K562 (cell line): ENCODE data around the gene CCDC88A. TPM values are rescaled to one million over a fixed set of nuclear protein-coding genes. Genes with fewer than 3 reads are reported as not detected.

ENCODE experiments used
- ARID1B ChIP-seq: fragments of 450-650 bp; IDR thresholded peaks from 2 replicates; pipeline ENCODE4 v1.6.1; 2016; ENCODE audit warnings: antibody characterized with exemption, mild to moderate bottlenecking, inconsistent platforms
- CHD4 ChIP-seq: fragments of 200-600 bp; sonication (generic); IDR thresholded peaks from 3 replicates; pipeline ENCODE4 v1.6.1; 2012; ENCODE audit warnings: low read depth, mild to moderate bottlenecking, mixed read lengths, low read length, inconsistent platforms; ENCODE audit not compliant: insufficient read depth, insufficient replicate concordance, poor library complexity, severe bottlenecking
- CSDE1 ChIP-seq, 2 experiments: fragments of 450-650 bp; IDR thresholded peaks; 2 replicates each; pipeline ENCODE4 v1.6.1; 2016; ENCODE audit warnings: mild to moderate bottlenecking in 1 of 2
- DACH1 ChIP-seq: fragments of 450-650 bp; IDR thresholded peaks from 2 replicates; pipeline ENCODE4 v1.6.1; 2018; ENCODE audit not compliant: partially characterized antibody
- HMBOX1 ChIP-seq: sonication (generic); IDR thresholded peaks from 2 replicates; pipeline ENCODE4 v1.6.1; 2016
- JUNB ChIP-seq: fragments of 450-650 bp; formaldehyde crosslinking; conservative IDR thresholded peaks from 2 replicates; pipeline ENCODE4 v1.4.0; 2020; ENCODE audit warnings: mild to moderate bottlenecking
- NCOA1 ChIP-seq: fragments of 450-650 bp; IDR thresholded peaks from 2 replicates; pipeline ENCODE4 v1.6.1; 2016; ENCODE audit warnings: low read depth
- NCOR1 ChIP-seq: fragments of 450-650 bp; IDR thresholded peaks from 2 replicates; pipeline ENCODE4 v1.6.1; 2016; ENCODE audit warnings: mild to moderate bottlenecking, moderate library complexity
- PBX2 ChIP-seq, 2 experiments: IDR thresholded peaks in 1 of 2; conservative IDR thresholded peaks in 1 of 2; 2 replicates each; pipeline ENCODE4 v1.6.1; 2016; ENCODE audit warnings: low read depth in 2 of 2, mild to moderate bottlenecking in 1 of 2, missing compliant biosample characterization in 1 of 2, missing genetic modification characterization in 1 of 2, moderate library complexity in 1 of 2
- PHB2 ChIP-seq: fragments of 450-650 bp; IDR thresholded peaks from 2 replicates; pipeline ENCODE4 v1.6.1; 2017; ENCODE audit warnings: low read depth
- RAD51 ChIP-seq: fragments of 450-650 bp; IDR thresholded peaks from 2 replicates; pipeline ENCODE4 v1.7.1; 2016; ENCODE audit warnings: low read depth, mild to moderate bottlenecking, borderline replicate concordance
- RB1 ChIP-seq: fragments of 450-650 bp; IDR thresholded peaks from 2 replicates; pipeline ENCODE4 v1.6.1; 2017; ENCODE audit warnings: low read depth, mild to moderate bottlenecking
- RFX1 ChIP-seq: fragments of 450-650 bp; IDR thresholded peaks from 2 replicates; pipeline ENCODE4 v1.6.1; 2016; ENCODE audit warnings: mild to moderate bottlenecking, moderate library complexity
- TRIM28 ChIP-seq: fragments of 450-650 bp; IDR thresholded peaks from 2 replicates; pipeline ENCODE4 v1.6.1; 2017
- XRCC5 ChIP-seq: fragments of 200-400 bp; formaldehyde crosslinking; IDR thresholded peaks from 2 replicates; pipeline ENCODE4 v1.6.1; 2017; ENCODE audit warnings: low read depth, mild to moderate bottlenecking, low read length
- ZFX ChIP-seq: sonication (generic); formaldehyde crosslinking; IDR thresholded peaks from 2 replicates; pipeline ENCODE4 v1.8.0; 2022; ENCODE audit warnings: mild to moderate bottlenecking, missing genetic modification reagents, moderate library complexity
- ZNF197 ChIP-seq: fragments of 200-800 bp; sonication (Bioruptor generic); IDR thresholded peaks from 2 replicates; pipeline ENCODE4 v1.6.1; 2016; ENCODE audit warnings: low read depth, missing genetic modification characterization, missing compliant biosample characterization
- ZNF217 ChIP-seq: sonication (generic); formaldehyde crosslinking; IDR thresholded peaks from 2 replicates; pipeline ENCODE4 v1.8.0; 2022; ENCODE audit warnings: mild to moderate bottlenecking, missing genetic modification reagents
- ZNF639 ChIP-seq, 2 experiments: fragments of 200-800 bp in 1 of 2; sonication (Bioruptor generic) in 1 of 2; sonication (generic) in 1 of 2; formaldehyde crosslinking in 1 of 2; IDR thresholded peaks in 1 of 2; conservative IDR thresholded peaks in 1 of 2; 2 replicates each; pipeline versions ENCODE4 v1.5.0 to v1.6.1; 2016 to 2020; ENCODE audit warnings: missing compliant biosample characterization in 1 of 2, missing genetic modification characterization in 1 of 2, missing genetic modification reagents in 1 of 2
- ZNF79 ChIP-seq: fragments of 250-450 bp; sonication (Bioruptor Pico); IDR thresholded peaks from 2 replicates; pipeline ENCODE4 v1.4.0; 2020; ENCODE audit warnings: low read depth, mild to moderate bottlenecking, moderate library complexity
- polyA plus RNA-seq, 8 experiments: library from polyadenylated mRNA; depleted of rRNA in 4 of 8; stranded (reverse) in 5 of 8; unstranded in 3 of 8; fragments of >200 nt; fragmentation: Nextera tagmentation in 2 of 8; fragmentation: Illumina TruSeq in 1 of 8; extraction: Ambion mirVana in 2 of 8; extraction: Trizol in 1 of 8; gene quantifications; 2 replicates each; pipeline versions ENCODE4 v1.2.1 to v1.2.3, GENCODE V29; 2011 to 2014; ENCODE audit warnings: inconsistent platforms in 1 of 8, missing spikeins in 1 of 8
- total RNA-seq, 7 experiments: library from RNA; depleted of rRNA in 6 of 7; stranded (reverse); fragments of >200 nt in 6 of 7; fragmentation: Illumina TruSeq in 2 of 7; extraction: Trizol in 2 of 7; gene quantifications; 2 replicates each; pipeline versions ENCODE4 v1.2.1 to v1.2.3, GENCODE V29; 2011 to 2021; ENCODE audit warnings: low replicate concordance in 1 of 7
- TF ChIP-seq, protein P1 (sequence below): fragments of 450-650 bp; IDR thresholded peaks from 2 replicates; pipeline ENCODE4 v1.6.1; 2016; ENCODE audit warnings: antibody characterized with exemption
- TF ChIP-seq, protein P2 (sequence below): fragments of 450-650 bp; formaldehyde crosslinking; IDR thresholded peaks from 2 replicates; pipeline ENCODE4 v1.4.0; 2022; ENCODE audit warnings: missing genetic modification characterization

CCDC88A gene
- total and polyA plus RNA-seq, 9 of the 15 experiments (the other 6 are each of a cell fraction or from before 2014, with no cell fraction given), result 29.3 to 102 (median 55.6) TPM

- TF ChIP-seq, protein P1, sequence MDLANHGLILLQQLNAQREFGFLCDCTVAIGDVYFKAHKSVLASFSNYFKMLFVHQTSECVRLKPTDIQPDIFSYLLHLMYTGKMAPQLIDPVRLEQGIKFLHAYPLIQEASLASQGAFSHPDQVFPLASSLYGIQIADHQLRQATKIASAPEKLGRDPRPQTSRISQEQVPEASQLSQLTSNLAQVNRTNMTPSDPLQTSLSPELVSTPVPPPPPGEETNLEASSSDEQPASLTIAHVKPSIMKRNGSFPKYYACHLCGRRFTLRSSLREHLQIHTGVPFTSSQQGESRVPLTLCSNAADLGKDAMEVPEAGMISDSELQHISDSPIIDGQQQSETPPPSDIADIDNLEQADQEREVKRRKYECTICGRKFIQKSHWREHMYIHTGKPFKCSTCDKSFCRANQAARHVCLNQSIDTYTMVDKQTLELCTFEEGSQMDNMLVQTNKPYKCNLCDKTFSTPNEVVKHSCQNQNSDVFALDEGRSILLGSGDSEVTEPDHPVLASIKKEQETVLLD, result 0 out of 2 replicates have a peak, but pooled peaks have one; percentile 24
- TF ChIP-seq NCOR1 (peak; percentile 9; the same call in 1 of the 2 replicates), CSDE1 (IDR thresholded peaks at IDR 0.05) (0 out of 4 replicates have a peak, but pooled peaks of 1 of the 2 experiments have one; percentile 60), PBX2 (CRISPR knock-in tag; IDR thresholded peaks at IDR 0.05; ENCODE audit: low read depth) (no peak), PBX2 (tag; conservative IDR thresholded peaks at IDR 0.05; ENCODE audit: low read depth) (peak; percentile 58; the same call in 1 of the 2 replicates), DACH1 (no peak), CHD4 (no peak), ZFX (CRISPR knock-in tag) (no peak), ARID1B (peak; percentile 44), ZNF197 (no peak), RB1 (no peak), JUNB (CRISPR knock-in tag) (no peak), NCOA1 (no peak), ZNF217 (no peak), ZNF639 (CRISPR knock-in tag; conservative IDR thresholded peaks at IDR 0.05 in 1 of 2, IDR thresholded peaks at IDR 0.05 in 1 of 2) (no peak), XRCC5 (no peak), RAD51 (no peak; the same call in 1 of the 2 replicates), HMBOX1 (peak; percentile 86), PHB2 (no peak), RFX1 (no peak), ZNF79 (no peak), TRIM28 (peak; percentile 67; the same call in 1 of the 2 replicates)
- TF ChIP-seq, protein P2, sequence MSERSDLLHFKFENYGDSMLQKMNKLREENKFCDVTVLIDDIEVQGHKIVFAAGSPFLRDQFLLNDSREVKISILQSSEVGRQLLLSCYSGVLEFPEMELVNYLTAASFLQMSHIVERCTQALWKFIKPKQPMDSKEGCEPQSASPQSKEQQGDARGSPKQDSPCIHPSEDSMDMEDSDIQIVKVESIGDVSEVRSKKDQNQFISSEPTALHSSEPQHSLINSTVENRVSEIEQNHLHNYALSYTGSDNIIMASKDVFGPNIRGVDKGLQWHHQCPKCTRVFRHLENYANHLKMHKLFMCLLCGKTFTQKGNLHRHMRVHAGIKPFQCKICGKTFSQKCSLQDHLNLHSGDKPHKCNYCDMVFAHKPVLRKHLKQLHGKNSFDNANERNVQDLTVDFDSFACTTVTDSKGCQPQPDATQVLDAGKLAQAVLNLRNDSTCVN (CRISPR knock-in tag), result no peak
Measured at GRCh38 chr2:55391155-55391554, 28.5 kb downstream of the CCDC88A start (continued).
